PFSK-1 (cell line): ENCODE measurements around the gene PPP1CC.

Source experiments
- FOXP2 ChIP-seq: optimal IDR thresholded peaks from 2 replicates; pipeline ENCODE3; 2011; ENCODE audit warnings: borderline replicate concordance, control low read depth, inconsistent platforms; ENCODE audit not compliant: insufficient read depth; ENCODE audit errors: extremely low read length, extremely low read depth
- POLR2AphosphoS5 ChIP-seq: IDR thresholded peaks from 2 replicates; pipeline ENCODE4 v1.6.1; 2012; ENCODE audit warnings: low read depth, mild to moderate bottlenecking, control low read depth, low read length, moderate library complexity
- SIN3A ChIP-seq: IDR thresholded peaks from 2 replicates; pipeline ENCODE4 v1.6.1; 2012; ENCODE audit warnings: mild to moderate bottlenecking, low read length, moderate library complexity, borderline replicate concordance; ENCODE audit not compliant: insufficient read depth
- TAF1 ChIP-seq: IDR thresholded peaks from 2 replicates; pipeline ENCODE4 v1.6.1; 2012; ENCODE audit warnings: low read length, control low read depth, borderline replicate concordance; ENCODE audit not compliant: insufficient read depth
- TF ChIP-seq, protein P1 (sequence below), 2 experiments: IDR thresholded peaks; 2 replicates each; pipeline versions ENCODE4 v1.6.1 to v1.8.0; 2011 to 2012; ENCODE audit warnings: low read depth in 2 of 2, low read length in 2 of 2, control low read depth in 1 of 2, inconsistent platforms in 1 of 2, mild to moderate bottlenecking in 1 of 2, moderate library complexity in 1 of 2; ENCODE audit not compliant: insufficient read depth in 1 of 2

Gene PPP1CC

DNA sequence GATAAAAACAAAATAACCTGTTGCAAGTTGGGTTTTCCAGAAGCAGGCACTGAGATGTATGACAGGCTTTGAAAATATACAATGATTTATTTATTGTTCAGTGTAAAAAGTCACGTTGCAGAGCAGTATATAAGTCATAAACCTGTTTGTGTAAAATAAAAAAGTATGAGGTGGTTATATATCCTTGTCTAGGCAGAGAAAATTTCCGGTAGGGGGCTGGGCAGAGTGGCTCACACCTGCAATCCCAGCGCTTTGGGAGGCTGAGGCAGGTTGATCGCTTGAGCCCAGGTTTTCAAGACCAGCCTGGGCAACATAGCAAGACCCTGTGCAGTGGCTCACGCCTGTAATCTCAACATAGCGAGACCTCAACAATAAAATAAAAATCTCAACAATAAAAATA lies 16.2 kb upstream of the PPP1CC start:
- TF ChIP-seq POLR2AphosphoS5 (no peak), FOXP2 (no peak), SIN3A (no peak), TAF1 (no peak)
- TF ChIP-seq, protein P1, sequence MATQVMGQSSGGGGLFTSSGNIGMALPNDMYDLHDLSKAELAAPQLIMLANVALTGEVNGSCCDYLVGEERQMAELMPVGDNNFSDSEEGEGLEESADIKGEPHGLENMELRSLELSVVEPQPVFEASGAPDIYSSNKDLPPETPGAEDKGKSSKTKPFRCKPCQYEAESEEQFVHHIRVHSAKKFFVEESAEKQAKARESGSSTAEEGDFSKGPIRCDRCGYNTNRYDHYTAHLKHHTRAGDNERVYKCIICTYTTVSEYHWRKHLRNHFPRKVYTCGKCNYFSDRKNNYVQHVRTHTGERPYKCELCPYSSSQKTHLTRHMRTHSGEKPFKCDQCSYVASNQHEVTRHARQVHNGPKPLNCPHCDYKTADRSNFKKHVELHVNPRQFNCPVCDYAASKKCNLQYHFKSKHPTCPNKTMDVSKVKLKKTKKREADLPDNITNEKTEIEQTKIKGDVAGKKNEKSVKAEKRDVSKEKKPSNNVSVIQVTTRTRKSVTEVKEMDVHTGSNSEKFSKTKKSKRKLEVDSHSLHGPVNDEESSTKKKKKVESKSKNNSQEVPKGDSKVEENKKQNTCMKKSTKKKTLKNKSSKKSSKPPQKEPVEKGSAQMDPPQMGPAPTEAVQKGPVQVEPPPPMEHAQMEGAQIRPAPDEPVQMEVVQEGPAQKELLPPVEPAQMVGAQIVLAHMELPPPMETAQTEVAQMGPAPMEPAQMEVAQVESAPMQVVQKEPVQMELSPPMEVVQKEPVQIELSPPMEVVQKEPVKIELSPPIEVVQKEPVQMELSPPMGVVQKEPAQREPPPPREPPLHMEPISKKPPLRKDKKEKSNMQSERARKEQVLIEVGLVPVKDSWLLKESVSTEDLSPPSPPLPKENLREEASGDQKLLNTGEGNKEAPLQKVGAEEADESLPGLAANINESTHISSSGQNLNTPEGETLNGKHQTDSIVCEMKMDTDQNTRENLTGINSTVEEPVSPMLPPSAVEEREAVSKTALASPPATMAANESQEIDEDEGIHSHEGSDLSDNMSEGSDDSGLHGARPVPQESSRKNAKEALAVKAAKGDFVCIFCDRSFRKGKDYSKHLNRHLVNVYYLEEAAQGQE (IDR thresholded peaks at IDR 0.05; ENCODE audit: insufficient read depth in 1 of 2, low read depth in 2 of 2, low read length in 2 of 2): no peak

DNA sequence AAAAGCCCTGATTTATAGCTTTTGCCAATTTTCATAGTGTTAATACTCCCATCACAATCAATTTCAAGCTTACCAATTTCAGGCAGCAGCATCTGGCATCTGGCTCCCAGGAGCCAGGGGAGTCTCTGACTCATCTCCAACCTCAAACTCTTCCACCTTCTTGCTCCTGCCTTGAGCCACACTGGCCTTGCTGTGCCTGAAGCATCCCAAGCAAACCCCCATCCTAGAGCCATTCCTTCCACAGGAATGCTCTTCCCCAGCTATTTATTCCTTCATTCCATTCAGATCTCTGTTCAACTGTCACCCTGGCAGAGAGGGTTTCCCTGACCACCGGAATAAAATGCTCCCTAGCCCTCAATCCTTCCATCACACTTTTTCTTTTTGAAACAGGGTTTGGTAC lies 13.9 kb upstream of the PPP1CC start:
- TF ChIP-seq, protein P1 (IDR thresholded peaks at IDR 0.05; ENCODE audit: insufficient read depth in 1 of 2, low read depth in 2 of 2, low read length in 2 of 2): no peak
- no peak for TF ChIP-seq FOXP2
- TF ChIP-seq POLR2AphosphoS5: no peak
- TF ChIP-seq SIN3A: no peak
- TF ChIP-seq TAF1: no peak

DNA sequence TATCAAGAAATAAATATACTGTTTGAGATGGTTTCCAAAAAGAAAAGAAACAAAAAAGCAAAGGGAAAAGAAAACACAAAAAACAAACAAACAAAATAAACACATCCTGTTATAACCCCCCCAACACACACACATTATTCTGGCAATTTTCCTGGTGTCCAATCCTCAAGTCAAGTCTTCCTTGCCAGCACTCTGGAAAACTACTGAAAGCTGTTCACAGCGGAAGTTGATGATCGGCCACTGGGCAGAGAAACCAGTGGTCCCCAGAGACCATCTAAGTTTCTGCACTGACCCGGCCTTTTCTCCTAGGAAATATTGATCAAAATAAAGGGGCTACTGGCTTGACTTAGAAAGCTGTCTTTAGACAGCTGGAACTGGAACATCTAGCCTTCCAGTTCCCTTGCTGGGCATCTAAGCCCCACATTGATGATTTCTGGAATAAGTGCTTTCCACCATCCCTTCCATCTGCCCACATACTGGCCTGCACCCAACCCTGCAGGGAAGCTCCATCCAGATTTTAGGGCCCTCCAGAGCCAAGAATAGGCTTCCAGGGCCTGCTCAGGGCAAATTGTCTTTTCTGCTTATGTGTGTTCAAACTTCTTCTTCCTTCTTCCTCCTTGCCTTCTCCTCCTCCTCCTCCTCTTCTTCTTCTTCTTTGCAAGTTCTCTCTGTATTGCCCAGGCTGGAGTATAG lies 11.6 kb upstream of the PPP1CC start:
- TF ChIP-seq, protein P1 (IDR thresholded peaks at IDR 0.05; ENCODE audit: insufficient read depth in 1 of 2, low read depth in 2 of 2, low read length in 2 of 2): no peak
- TF ChIP-seq FOXP2 (no peak), TAF1 (no peak), POLR2AphosphoS5 (no peak), SIN3A (no peak)

DNA sequence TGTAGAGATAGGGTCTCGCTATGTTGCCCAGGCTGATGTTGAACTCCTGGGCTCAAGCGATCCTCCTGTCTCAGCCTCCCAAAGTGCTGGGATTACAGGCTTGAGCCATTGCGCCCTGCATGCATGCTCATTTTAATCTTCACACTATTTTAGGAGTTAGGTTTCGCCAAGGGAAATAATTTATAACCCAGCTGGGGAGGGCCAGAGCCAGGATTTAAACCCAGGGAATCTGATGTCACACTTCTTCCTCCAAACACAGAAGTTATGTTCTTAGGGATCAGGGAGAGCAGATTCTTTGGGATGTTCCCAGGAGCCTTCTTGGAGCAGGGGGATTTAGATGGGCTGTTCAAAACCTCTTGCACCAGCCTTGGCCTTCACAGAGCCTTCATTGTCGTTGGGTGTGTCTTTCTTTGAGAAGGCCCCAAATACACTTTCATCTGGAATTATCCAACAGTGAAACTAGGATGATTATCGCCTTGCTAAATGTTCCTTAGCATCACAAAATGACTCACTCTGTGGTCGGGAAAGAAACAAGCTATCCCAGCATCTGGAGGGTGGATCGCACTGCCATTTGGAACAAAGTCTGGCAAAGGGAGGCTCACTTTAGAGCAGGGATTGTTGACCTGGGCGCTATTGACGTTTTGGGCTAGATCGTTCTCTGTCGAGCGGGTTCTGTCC lies 8.2 kb upstream of the PPP1CC start:
- TF ChIP-seq SIN3A (no peak), FOXP2 (no peak), TAF1 (no peak), POLR2AphosphoS5 (no peak)
- TF ChIP-seq, protein P1 (IDR thresholded peaks at IDR 0.05; ENCODE audit: insufficient read depth in 1 of 2, low read depth in 2 of 2, low read length in 2 of 2): no peak
